ENCODE data around the gene PBX3. TPM values are rescaled to one million over a fixed set of nuclear protein-coding genes. Genes with fewer than 3 reads are reported as not detected.

PBX3 gene
- total RNA-seq, 1 donor from 2014 or later = 23.6 TPM

DNA sequence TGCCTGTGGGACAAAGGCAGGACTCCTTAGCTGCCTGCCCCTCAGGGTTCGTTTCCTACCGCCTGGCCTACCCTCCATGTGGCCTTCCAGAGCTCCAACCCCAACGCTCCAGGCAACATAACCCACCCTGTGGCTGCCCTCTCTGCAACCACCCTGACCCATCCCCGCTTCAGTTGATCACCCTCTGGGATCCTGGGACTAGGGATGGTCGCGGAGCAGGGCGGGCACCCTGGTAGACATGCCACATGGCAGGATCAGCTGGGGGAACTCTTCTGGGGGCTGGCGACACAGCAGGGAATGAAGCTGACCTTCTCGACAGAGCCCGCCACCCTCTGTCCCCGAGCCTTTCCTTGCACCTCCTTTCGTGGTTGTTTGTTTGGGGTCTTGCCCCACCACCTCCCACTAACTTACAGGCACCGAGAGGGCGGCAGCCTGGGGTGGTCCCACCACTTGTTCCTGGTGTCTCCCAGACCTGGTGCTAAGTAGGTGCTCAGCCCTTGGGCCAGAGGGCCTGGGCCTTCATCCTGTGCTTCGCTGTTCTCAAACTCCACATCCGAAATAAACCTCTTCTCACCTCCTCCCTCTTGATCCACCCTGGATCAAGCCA lies 243.1 kb downstream of the PBX3 start:
- DNase-seq (ENCODE audit: extremely low read depth, low read depth, low spot score) = no peak

DNA sequence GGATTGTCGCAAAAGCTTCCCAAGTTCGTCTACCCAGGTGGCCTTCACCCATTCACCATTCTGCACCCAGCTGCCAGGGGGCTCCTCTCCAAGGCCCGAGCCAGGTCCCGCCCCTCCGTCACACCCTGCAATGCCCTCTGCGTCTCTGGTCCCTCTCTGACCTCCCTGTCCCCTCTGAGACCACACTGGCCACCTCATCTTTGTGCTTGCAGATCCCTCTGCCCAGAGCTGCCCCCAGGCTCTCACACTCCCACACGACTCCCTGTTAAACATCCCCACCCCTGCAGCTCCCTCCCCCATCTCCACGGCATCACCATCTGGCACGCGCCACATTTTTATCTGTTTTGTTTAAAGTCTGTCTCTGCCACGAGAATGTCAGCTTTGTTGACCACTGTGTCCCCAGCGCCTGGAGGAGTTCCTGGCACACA lies 243.6 kb downstream of the PBX3 start:
- DNase-seq (ENCODE audit: extremely low read depth, low read depth, low spot score) = no peak

DNA sequence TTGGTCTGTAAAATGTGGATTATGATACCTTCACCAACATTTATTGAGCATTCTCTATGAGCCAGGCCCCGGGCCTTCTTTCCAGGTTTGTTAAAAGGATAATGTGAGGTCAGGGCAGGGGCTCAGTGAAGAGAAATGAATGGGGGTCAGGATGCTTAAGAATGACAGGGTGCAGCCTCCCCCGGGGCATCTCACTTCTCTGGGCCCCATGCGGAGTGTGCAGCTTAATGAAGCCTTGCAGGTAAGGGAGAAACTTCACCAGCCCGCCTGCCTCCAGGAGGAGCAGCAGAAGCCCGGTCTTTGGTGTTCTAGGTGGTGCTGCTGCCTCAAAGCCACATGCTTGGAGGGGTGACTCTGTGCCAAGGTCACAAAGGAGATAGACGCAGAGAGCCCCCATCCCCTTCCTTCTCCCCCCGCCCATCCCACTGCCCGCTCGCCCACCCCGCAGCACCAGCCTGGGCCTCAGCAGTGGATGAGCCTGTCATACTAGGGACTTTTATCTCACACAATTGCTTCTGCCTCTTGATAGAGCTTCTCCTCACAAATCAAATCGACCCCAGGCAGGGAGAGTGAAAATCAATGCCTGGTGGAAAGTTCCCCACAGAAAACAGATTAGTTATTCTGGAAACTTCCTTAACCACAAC lies 244.8 kb downstream of the PBX3 start:
- no peak for DNase-seq (ENCODE audit: extremely low read depth, low read depth, low spot score)

DNA sequence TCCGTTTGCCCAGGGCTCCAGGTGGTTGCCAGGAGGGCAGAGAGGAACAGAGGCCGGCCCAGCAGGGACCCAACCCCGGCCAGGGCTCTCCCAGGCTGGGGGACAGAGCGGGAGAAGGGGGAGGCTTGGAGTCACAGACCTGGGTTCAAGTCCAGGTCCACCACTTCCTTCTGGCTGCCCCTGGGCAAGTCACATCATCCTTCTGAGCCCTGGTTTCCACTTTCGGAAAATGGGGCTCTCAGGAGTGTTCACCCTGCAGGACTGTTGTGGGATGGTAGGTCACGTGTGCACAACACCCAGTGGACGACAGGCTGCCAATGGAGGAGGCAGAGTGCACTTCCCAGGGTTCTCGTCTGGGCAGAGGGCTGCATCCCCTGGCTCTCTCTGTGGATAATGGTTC lies 245.4 kb downstream of the PBX3 start:
- no peak for DNase-seq (ENCODE audit: extremely low read depth, low read depth, low spot score)

DNA sequence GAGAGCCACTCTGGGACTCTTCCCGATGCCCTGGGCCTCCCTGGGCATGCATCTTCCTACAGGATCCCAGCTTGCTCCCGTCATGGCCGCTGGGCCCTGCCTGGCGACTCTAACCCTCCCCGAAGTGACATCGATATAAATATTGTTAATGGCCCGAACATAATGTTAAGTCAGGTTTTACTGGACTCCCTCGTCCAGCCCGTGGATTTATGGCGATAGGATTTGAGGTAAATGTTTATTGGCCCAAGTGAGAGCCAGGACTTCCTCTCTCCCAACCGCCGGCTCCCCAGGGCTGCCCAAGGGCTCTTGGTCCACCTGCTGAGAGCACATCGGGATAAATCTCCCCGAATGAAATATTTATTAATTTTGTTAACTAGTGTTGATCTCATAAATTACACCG lies 246.3 kb downstream of the PBX3 start:
- DNase-seq (ENCODE audit: extremely low read depth, low read depth, low spot score) = no peak

DNA sequence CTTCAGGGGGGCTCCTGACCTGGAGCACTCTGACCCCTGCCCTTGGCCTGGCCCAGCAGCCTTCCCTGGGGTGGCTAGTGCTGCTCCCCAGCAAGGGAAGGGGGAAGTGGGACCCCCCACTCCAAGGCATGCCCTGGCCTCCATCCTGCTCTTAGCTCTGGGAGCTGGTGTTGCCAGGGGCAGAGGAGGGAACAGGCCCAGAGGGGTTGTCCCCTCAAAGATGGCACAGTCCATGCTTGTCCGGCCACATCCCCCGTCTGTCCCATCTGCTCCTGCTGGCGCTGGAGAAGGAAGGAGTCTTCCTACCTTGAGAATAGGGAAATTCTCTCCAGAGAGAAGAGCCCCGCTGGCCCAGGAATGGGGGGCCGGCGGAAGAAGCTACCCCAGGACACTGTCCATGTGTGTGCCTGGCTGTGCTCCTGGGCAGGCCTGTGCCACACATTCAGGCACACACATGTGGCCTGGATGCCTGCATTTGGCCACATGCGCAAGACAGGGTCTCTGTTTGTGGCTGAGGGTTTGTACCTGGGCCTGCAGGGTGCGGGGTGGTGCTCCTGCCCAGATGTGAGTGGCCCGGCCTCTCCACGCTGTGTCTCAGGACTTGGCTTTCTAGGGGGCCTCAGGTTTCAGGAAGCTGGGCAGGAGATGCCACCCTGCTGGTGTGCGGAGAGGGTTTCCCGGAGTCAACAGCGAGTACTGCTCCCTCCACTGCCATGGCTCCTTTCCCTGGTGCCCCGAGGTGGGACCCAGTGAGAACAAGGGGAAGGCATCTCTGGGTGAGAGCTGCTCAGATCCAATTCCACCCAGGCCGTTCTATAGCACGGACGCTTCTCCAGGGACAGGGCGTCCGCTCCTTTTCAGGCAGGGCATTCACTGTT lies 247.1 kb downstream of the PBX3 start:
- no peak for DNase-seq (ENCODE audit: extremely low read depth, low read depth, low spot score)

DNA sequence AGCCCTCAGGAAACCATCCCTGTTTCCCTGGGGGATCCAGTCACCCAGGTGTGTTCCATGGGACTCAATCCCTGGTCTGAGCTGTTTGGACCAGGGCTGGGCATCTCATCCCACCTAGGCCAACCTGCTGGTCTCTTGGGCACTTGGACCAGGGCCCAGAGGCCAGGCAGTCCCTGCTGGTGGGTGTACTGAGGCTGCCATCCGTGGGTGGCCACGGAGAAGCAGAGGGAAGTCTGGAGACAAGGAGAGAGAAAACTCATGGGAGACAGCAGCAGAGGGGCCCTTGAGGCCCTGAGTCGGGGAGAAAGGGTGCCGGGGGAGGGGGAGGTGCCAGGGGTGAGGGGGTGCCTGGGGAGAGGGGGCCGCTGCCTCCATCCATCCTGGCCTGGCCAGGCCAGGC lies 247.8 kb downstream of the PBX3 start:
- DNase-seq (ENCODE audit: extremely low read depth, low read depth, low spot score) = no peak

DNA sequence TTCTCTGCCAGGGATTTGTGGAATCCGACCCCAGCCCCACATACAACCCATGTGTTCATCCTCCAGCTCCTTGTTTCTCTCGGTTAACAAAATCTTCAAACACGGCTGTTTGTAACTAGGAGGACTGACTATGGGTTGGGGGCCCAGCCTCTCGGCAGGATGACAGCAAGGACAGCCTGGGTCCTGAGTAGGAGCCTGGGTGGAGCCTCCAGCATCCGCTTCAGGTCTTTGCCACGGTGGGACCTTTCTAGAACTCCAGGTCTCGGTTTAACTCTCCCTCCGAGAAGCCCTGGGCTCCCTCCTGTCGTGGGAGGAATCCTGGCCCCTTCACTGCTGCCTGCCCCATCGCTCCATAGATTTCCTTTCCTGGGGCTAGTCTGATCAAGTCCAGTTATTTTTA lies 248.5 kb downstream of the PBX3 start:
- DNase-seq (ENCODE audit: extremely low read depth, low read depth, low spot score) = no peak

DNA sequence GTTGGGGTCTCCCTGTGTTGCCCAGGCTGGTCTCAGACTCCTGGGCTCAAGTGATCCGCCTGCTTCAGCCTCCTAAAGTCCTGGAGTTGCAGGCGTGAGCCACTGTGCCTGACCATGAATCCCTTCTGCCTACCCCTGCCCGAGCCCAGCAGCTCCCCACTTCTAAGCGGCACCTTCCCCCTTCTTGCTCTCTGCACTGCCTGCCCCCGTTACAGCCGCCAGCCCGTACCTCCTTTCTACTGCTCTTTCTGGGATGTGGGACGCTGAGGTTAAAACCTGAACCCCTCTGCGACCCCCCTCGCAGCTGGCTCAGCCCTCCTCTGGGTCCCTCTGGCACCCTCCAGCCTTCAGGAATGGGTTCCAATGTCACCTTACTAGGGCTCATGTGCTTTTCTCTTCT lies 249.6 kb downstream of the PBX3 start:
- no peak for DNase-seq (ENCODE audit: extremely low read depth, low read depth, low spot score)

DNA sequence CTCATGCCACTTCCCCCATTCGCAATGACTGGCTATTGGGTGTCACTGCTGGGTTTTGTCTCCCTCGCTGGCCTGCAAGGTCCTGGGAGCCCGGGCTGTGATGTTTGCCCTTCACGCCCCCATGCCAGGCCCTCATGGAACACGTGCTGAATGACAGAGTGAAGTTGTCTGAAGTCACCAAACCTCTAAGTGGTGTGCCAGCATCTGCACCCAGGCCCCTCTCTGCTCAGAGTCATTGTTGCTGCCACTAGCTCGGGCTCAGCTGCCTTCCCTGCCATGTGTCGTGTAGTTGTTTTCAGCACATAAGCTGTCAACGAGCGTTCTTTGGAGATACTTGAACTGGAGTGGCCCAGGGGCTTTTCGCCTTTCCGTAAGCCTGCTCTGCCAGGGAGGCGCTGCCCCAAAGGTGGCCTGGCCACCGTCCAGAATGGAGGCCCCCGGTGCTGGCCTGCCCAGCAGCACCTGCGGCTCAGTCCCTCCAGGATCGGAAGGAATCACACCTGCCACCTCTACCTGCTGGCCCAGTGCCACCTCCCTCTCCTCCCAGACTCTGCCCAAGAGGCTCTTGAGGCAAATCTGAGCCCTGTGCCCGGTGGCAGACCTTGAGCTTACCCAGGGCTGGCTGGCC lies 250.1 kb downstream of the PBX3 start:
- no peak for DNase-seq (ENCODE audit: extremely low read depth, low read depth, low spot score)

DNA sequence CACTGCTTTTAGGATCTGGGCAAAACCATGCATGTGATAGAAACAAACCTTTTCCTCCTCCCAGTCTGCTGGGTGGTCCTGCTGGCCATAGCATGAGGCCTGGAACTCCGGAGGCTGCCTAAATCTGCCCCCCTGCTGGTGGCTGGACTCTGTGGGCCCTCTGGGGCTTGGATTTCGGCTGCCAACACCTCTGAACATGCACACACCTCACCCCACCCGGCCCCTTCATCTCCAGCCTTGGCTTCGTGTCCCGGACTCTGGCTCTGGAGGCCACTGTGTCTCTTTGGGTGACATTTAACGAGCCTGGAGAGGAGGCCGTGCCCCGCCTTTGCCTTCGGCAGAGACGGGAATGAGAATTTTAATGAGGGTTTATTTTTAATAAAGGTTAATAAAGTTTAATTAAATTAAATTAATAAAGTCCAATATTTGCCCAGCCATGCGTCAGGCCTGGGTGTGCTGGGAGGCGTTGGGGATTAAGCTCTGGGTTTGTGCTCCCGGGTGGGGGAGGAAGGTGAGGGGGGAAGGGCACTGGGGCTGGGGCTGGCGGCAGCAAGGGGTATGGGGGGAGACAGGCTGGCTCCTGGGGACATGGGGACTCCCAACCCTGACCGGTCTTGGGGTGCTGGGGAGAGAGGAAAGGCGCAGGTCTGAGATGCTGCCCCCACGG lies 251.8 kb downstream of the PBX3 start:
- no peak for DNase-seq (ENCODE audit: extremely low read depth, low read depth, low spot score)

DNA sequence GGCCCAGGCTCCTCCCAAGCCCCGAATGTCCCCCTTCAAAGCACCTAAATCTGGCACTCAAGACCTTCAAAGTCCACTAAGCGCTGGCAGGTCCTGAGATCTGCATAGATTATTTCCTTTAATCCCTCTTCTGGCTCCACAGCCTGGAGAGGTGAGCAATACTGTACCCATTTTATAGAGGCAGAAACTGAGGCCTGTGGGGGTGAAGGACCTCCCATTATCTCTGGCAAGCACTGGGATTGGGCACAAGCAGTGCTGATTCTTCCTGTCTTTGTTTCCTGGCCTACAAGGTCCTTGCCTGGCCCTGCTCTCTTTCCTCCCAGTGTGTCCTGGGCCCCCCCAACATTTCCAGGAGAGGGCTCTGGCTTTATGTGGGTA lies 252.3 kb downstream of the PBX3 start:
- DNase-seq (ENCODE audit: extremely low read depth, low read depth, low spot score) = no peak

DNA sequence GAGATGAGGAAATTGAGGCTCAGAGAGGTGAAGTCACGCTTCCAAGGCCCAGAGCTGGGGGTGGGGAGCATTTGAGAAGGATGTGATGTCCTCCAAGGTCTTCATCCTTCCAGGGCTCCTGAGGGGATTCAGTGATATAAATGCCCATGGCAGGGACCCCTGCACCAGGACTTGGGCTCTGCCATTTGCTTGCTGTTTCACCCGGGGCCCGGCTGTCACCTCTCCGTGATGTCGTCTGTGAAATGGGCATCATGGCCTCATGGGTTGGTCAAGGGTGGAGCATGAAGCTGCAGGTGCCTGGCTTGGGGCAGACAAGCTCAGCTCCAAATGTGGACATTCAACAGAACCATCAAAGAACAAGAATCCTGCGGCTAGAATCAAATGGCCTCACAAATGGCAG lies 253.1 kb downstream of the PBX3 start:
- DNase-seq (ENCODE audit: extremely low read depth, low read depth, low spot score) = no peak

DNA sequence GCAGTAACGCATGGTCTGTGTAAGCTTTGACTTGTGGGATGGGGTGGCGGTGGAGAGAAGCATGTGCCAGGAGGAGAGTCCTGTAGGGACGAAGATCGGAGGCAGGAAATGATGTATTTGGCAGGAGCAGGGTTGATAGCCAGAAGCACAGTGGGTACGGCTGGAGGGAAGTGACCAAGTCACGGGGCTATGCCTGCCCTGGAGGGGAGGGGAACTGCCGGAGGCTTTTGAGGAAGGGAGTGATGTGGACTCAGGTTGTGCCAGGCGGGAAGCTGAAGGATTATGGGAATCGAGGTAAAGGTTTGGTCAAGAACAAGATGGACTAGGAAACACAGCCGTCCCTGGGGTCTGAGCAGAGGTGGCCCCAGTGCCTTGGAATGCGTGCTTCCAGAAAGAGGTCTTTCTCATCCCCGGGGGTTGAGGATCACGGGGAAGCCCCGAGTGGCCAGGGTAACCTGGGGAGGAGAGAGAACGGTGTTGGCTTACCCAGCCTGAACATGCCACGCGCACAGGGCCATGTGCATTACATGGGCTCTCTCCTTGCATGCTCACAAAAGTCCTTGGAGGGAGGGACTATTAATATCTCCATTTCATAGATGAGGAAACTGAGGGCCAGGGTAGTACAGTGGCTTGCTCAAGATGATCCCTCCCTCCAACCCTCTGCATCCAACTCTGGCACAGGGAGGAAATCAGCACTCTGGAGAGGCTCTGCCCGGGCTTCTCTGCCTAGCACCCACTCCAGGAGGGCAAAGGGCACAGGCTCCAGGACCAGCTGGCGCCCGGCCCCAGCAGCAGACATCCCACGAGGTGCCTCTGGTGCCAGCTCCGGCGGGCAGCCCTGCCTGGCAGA lies 253.8 kb downstream of the PBX3 start:
- DNase-seq (ENCODE audit: extremely low read depth, low read depth, low spot score) = no peak

DNA sequence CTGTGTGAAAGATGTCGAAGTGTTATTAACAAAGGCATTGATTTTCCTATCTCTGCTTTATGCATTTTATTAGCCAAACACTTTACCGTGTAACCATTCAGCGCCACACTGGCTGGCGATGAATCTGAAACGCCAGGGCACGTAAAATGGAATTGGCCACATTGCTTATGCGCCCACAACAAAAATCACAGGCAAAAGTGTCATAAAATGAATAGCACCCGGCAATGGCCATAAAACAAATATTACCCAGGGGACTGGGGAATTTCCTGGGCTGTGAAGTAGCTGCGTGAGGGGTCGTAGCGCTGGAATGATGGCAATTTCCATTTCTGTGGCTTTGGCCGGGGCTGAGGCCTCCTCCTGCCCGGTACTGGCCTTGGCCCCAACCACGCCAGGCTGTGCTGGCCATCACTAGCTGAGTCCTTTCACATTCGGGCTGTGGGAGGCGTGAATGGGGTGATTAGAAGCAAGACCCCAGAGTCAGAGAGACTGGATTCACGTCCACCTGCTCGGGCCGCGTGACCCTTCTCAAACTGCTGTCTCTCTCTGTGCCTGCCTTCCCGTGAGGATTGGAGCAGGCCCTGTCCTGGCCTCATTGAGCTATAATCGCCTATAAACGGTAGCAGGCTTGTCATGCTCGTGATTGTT lies 254.5 kb downstream of the PBX3 start:
- no peak for DNase-seq (ENCODE audit: extremely low read depth, low read depth, low spot score)

DNA sequence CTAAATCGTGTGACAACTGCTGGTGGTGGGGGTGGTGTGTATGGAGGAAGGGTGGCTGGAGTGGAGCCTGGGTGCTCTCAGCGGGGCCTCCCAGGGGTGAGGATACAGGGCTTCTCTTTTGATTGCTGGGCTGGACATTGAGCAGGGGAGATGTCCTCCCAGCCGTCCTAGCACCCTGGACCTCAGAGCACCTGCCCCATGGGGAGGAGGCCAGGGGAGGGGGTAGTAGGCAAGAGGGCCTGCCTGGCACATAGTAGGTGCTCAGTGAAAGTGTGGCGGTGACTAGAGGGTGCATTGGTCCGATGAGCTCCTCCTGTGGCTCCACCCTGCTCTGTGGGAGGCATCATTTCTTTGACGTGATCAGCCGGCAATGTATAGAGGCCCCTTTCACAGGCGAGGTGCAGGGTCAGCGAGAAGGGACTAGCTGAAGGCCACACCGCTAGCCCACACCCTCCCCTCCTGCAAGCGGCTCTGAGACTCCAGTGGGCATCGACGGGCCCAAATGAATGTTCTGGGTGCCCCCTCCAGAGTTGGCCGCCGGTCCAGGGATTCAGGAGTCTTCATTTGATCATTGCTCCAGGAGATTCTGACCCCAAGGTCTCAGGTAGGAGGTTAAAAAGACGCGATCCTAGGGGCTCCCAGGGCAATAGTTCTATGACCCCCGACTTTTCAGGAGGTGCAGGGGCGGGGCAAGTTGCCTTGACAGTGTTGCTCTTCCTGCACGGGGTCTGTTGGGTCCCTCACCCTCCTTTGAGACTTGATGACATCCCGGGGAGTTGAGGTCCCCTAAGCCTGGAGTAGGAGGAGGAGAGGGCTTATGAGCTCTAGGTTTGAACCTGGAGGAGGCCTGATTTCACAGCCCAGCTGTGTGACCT lies 255.5 kb downstream of the PBX3 start:
- DNase-seq (ENCODE audit: extremely low read depth, low read depth, low spot score) = no peak

DNA sequence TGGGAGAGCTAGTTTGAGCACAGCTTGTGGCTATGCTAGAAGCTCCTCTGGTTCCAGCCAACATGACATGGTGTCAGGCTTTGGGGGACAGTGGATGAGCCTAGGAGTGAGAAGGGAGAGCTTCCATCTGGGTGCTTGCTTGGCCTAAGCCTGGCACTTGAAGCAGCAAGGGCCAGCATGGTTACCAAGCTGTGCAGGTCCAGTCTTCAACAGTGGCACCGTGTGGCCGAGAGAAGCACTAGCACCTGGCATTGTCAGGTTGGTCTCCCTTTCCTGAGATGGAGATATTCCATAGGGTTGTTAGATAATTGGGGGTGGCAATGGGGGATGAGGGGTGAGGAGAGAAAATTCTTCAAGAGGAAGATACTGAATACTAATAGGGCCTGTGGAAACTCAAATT lies 261.9 kb downstream of the PBX3 start:
- no peak for DNase-seq (ENCODE audit: extremely low read depth, low read depth, low spot score)

DNA sequence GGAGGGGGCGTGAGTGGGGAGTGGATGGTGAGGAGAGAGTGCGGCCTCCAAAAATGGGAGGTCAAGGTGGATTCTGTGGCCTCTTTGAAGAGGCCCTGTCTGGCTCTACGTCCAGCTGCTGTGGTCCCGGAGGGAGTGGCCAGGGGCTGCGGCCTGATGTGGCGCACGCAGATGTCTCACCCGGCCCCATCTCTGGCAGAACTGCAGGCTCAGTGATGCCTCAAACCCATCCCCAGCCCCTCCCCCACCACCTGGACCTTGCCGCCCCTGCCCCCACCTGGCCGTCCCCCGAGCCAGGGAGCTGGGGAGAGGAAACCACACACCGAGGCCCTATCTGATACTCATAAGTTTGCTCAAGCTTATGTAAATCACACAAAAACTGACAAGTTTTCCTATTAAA lies 267.6 kb downstream of the PBX3 start:
- no peak for DNase-seq (ENCODE audit: extremely low read depth, low read depth, low spot score)

DNA sequence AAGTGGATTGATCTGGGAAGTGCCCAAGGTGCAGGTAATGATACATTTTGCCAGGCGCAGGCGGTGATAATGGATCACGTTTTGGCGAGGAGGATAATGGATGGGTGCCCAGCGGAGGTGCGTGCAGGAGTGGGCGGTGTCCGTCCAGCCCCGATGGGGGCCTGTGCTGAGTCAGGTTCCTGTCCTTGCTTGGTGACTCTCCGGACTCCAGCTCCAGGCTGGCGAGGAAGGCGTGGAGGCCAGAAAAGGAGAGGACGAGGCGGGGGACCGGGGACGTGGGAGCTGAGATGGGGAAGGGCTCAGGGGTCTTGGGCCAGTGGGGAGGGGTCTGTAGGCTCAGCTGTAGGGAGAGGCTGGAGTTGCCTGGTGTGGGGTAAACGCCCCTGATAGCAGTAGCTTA lies 268.3 kb downstream of the PBX3 start:
- DNase-seq (ENCODE audit: extremely low read depth, low read depth, low spot score) = no peak
